Stimulated activated CD4-positive, alpha-beta T cell treated with anti-CD3 and anti-CD28 coated beads, Interleukin-15, amount 100 ng/mL, for 24 hours (primary cell): Measurements from ENCODE around the gene ZNF629.

ENCODE experiments used
- DNase-seq: peaks from one replicate; pipeline ENCODE4 v3.0.0-alpha.2; 2020

Gene ZNF629

DNA sequence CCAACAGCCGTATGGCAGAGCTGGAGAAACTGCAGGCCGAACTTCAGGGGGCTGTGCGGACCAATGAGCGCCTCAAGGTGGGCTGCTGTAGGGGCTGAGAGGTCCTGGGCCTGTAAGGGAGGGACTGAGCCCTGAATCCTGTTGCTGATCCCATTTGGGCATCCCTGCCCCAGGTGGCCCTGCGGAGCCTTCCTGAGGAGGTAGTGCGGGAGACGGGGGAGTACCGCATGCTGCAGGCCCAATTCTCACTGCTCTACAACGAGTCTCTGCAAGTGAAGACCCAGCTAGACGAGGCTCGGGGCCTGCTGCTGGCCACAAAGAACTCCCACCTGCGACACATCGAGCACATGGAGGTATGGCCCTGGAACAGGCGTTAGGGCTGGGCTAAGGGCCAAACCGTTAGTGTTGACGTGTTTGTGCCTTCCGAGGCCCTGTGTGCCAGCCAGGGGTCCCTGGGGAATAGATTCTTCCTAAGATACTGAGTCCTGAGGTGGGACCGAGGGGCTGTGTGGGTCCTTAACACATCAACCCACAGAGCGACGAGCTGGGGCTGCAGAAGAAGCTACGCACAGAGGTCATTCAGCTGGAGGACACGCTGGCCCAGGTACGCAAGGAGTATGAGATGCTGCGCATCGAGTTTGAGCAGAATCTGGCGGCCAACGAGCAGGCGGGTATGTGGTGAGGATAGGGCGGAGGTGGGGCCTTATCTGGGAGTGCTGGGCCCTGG, 20.6 kb downstream of the ZNF629 start:
- no peak for DNase-seq

DNA sequence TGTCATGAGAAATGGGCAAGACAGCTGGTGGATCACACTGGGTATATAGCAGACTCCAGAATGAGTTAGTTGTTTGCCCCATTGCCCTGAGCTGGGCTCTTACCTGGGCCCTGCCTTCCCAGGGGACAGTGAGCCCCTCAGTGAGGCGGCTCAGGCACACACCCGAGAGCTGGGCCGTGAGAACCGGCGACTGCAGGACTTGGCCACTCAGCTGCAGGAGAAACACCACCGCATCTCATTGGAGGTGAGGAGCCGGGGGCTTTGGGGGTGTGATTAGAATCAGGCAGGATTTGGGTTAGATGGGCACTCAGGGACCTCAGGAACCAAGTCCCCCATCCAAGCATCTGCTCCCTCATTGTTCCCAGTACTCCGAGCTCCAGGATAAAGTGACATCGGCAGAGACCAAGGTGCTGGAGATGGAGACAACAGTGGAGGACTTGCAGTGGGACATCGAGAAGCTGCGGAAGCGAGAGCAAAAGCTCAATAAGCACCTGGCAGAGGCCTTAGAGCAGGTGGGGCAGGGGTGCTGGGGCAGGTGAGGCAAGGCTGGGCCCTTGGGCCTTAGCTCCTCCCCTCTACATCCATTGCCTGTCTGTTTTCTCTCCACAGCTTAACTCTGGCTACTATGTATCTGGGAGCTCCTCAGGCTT, 22.1 kb downstream of the ZNF629 start:
- no peak for DNase-seq

DNA sequence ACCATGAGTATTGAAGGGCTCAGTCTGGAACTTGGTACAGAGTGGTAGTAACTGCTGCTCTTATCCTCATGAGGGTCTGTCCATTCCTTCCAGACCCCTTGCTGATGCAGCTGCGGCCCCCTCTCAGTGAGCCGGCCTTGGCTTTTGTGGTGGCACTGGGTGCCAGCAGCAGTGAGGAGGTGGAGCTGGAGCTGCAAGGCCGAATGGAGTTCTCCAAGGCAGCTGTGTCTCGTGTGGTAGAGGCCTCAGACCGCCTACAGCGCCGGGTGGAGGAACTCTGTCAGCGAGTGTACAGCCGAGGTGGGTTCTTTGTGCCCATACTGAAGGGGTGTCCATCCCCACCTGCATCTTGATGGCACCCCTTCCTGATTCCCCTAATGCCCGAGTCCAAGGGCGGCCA, 22.9 kb downstream of the ZNF629 start:
- DNase-seq = no peak

DNA sequence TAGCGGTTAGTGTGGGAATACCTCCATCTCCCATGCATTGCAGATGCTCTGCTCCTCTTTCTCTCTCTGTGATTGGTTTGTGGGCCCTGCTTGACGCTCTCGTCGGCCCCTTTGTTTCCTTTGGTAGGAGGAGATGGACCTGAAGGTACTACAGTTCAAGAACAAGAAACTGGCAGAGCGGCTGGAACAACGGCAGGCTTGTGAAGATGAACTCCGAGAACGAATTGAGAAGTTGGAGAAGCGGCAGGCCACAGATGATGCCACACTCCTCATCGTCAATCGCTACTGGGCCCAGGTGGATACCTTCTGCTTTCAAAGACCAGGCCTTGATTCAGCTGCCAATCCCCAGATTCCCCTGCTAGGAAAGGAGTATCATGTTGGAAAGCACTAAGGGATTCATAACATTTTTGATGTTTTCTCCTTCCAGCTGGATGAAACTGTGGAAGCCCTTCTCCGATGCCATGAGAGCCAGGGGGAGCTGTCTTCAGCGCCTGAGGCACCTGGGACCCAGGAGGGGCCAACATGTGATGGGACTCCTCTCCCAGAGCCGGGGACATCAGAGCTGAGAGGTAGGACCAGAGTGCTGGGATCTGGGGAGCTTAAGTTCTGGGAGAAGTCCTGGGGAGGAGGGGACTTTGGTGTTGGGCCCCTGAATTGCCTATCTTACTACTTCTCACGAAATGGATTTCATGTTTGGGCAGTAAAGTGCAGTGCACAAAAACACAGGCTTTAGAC, 23.8 kb downstream of the ZNF629 start:
- DNase-seq = no peak

DNA sequence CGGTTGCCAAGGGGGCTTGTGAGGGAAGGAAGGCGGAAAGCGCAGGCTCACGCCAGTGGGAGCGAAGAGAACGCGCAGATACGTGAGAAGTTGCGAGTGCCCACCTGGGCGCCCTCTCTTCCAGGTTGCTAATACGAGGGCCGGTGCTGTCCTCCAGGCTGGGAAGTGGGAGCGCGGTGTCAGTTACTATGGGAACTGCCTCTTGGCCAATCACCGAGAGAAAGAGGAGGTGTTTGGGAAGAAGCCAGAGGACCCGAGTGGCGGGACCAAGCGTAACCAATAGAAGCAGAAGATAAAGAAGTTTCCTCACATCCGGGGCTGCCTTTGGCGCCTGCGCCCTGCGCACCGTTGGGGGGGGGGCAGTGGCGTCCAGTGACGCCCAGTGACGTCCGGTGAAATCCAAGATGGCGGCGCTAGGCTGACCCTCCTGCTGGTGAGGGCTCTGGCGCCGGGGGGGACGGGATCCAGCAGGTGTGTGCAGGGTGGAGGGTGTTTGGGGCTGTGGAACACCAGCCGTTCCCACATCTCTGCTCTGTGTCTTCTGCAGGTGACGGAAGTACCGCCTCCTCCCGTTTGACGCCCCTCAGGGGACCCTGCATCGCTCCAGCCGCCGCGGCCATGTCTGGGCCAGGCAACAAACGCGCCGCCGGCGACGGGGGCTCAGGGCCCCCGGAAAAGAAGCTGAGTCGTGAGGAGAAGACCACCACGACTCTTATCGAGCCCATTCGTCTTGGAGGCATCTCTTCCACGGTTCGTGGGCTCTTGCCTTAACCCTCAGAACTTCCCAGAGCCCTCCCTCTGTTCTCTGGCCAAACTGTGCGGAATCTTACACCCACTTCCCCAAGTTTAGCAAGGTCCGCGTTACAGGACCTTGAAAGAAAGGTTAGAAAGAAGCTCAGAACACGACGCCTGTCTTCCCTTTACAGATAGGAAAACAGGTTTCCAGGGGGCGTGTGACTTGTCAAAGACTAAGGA, 24.8 kb downstream of the ZNF629 start, which contains the start of the genes CFAP119 and RNF40:
TSS of gene CFAP119 (minus strand) at position 135 of the 975 bp plus-strand sequence. CDS start 314 bp downstream, outside the sequence.
TSS of gene RNF40 (plus strand) at position 395 of the 975 bp plus-strand sequence. CDS start at position 619, 224 bp downstream.
- DNase-seq = peak; percentile 94

DNA sequence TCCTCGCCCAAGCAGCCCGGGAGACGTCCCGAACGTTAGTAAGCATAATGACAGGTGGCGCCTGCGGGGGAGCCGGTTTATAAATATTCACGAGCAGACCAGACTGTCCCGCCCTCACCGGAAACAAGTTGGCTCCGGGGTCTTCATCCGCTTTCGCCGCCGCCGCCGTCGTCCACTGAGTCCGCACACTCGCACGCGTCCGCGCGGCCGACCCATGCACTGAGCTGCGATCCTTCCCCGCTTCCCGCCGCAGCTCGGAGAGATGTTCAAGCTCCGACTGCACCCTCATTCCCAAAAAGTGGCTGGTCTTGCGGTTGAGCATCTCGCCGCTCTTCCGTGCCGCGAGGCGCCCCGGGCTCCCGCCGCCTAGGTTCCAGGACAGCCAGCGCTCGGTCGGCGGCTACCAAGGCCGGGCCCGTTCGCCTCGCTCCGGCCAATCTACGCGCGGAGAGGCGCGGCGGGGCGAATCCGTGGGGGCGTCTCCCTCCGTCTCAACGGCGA, 25.5 kb downstream of the ZNF629 start:
- peak; percentile 67 for DNase-seq

DNA sequence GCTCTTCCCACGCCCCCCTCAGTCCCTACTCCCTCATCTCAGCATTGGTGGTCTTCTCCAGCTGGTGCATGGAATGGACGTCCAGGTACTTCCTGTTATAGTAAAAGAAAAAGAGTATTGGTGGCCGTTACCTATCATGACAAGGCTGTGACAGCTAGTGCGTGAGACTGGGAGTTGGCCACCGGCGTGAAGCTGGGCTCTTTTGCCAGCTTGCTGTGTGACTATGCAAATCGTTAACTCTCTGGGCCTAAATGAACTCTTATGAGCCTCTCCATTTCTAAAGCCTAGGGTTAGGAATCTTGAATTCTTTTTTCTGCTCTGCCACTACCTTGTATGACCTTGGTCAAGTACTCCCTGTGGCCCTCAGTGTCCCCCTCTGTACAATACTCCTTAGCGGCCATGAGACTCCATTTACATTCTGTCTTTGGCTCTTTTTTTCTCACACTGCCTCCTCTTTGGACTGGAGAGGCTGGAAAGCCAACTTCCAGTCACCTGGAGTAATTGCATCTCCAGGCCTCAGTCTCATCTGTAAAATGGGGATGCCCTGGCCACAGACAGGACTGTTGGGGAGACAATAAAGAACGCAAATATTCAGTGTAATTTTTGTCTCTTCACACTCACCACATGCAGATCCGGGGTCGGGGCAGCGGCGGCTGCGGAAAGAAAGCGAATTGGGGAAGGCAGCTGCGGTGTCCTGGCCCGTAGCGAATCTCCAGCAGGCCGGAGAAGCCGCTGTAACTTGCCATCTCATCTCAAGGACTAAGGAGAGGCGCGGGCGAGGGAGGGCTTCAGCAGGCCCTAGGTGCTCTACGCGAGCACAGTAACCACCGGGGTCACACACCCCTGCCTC, 26.2 kb downstream of the ZNF629 start:
- no peak for DNase-seq

DNA sequence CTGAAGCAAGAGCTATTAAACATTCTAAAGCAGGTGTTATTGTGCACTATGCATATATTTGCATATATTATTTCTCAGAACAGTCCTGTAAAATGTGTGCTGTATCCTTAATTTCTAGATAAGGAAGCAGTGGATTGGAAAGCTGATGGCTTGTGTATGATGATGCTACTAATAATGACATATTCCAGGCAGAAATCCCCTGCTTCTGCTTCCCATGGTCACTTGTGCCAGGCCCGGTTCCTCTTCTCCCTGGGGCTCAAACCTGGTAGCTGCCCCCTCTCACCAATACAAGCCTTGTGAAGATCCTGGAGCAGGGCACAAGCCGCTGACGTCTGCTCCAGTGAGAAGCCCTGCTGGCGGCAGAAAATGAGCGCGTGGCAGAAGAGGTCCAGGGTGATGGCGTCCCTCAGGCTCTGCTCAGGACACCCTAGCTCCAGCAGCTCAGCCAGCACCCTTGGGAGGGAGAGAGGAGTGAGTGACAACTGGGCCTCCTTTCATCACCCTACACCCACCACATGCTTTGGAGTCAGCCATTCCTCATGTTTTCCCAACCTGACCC, 26.9 kb downstream of the ZNF629 start:
- no peak for DNase-seq

DNA sequence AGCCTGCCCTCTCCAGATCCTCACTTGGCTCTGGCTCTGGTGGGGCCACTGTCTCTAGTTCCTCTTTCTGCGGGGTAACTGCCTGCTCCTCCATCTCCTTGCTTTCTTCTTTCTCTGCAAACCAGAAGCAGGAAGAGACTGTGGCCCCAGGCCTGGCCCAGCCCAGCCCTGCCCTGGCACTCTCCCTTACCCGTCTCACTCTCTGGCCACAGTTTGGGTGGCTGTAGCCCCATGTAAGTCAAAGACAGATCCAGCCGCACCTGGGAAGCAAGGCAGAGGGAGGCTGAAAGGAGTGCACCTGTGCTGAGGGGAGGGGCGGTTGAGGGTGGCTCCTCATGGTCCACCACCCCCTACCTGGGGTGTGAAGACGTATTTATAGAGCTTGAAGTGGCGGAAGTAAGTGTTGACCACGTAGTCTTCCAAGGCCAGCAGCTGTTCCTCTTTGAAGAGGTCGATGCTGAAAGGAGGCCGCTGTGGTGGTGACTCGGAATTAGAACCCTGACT, 28.0 kb downstream of the ZNF629 start:
- no peak for DNase-seq

DNA sequence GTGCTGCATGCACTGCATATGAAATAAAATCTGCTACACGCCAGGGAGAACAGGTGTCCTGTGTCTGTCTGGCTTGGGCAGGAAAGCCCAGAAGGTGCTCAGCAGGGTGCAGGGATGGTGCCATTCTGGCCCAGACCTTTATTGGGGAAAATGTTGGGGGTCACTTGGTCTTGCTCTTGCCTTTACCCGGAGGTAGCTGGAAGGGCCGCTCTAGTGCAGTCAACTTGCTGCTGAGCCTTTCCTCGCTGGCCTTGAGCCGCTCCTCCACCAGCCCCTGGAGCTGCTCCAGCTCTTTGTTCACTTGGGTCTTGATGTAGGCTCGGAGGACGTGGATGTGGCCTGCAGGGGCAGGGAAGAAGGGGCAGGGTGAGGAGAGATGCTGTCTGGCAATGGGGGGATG, 29.7 kb downstream of the ZNF629 start:
- DNase-seq = no peak

DNA sequence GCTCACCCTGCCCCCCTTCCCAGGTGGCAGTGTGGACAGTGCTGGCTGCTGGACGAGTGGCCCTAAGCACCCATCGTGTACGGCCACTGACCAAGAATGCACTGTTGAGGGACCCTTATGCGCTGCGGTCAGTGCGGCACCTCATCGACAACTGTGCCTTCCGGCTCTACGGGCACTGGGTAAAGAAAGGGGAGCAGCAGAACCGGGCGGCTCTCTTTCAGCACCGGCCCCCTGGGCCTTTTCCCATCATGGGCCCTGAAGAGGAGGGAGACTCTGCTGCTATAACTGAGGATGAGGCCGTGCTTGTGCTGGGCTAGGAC, 30.3 kb downstream of the ZNF629 start:
- no peak for DNase-seq

DNA sequence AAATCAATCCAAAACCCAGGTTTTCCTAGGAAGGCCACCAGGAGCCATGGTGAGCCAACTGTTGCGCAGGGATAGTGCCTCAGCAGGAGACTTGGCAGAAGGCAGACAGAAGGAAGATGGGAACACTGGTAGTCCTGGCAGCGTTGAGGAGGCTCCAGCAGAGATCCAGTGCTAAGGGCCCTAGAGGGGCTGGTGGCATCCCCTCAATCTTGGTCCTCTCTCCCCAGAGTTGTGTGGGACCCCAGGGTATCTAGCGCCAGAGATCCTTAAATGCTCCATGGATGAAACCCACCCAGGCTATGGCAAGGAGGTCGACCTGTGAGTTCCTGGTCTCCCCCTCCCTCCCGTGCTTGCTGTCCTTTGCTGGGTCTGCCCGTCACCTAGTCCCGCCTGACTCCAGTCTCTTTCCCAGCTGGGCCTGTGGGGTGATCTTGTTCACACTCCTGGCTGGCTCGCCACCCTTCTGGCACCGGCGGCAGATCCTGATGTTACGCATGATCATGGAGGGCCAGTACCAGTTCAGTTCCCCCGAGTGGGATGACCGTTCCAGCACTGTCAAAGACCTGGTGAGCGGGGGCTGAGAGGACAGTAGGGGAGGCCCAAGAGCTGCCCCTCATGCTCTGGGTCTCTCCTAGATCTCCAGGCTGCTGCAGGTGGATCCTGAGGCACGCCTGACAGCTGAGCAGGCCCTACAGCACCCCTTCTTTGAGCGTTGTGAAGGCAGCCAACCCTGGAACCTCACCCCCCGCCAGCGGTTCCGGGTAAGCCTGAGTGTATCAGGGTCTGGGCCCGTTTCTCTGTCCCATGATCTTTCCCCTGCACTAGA, 30.8 kb downstream of the ZNF629 start:
- no peak for DNase-seq

DNA sequence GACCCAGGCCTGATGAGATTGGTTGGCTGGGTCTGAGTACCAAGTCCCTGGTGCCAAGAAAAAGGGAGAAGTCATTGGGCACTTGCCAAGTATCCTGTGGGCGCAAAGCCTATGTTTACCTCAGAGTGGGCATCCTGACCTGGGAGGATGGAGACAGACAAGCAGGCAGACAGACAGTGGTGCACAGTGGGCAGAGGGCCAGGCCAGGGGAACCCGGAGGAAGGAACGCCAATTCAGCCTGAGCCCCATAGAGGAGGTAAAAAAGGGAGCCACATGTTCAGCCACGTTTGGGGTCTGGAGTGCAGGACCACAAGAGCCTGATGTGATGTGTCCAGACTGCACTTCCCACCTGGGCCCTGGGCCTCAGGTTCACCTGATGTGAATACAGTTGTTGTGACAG, 33.4 kb downstream of the ZNF629 start:
- DNase-seq = no peak

DNA sequence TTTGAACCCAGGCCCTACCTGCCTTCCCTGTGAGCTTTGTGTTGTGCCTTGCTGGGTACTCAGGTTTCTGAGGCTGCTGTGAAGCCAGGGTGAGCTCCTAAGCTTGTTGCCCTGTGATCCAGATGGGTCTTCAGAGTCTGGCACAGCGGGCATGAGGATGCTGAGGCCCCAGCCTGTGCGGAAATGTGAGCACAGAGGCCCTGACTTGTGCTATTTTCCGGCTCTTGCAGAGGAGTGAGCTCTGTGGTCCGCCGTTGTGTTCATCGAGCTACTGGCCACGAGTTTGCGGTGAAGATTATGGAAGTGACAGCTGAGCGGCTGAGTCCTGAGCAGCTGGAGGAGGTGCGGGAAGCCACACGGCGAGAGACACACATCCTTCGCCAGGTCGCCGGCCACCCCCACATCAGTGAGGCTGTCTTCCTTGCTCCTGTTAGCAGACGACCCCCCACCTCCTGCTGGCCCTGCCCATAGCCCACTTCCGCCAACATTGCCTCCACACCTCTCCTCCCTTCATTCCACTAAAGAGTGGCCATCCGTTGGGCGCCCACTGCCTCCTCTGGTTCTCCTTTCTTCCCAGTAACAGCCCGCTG, 36.0 kb downstream of the ZNF629 start:
- no peak for DNase-seq

DNA sequence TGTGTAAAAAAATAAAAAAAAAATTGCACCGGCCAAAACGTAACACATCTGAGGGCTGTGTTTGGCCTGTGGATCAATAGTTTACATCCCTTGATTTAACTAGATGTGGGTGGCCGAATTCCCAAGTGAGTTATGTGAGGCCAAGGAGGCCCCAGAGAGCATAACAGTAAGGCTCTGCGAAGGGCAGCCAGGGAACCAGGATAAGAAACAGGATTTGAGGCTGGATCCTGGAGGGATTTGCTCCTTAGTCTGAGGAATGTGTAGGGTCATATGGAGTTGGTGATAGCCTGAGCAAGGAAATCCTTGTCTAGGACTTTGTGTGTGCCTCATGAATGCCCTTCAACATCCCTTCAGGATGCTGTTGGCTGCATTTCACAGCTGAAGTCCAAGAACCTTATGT, 36.8 kb downstream of the ZNF629 start:
- DNase-seq = no peak

DNA sequence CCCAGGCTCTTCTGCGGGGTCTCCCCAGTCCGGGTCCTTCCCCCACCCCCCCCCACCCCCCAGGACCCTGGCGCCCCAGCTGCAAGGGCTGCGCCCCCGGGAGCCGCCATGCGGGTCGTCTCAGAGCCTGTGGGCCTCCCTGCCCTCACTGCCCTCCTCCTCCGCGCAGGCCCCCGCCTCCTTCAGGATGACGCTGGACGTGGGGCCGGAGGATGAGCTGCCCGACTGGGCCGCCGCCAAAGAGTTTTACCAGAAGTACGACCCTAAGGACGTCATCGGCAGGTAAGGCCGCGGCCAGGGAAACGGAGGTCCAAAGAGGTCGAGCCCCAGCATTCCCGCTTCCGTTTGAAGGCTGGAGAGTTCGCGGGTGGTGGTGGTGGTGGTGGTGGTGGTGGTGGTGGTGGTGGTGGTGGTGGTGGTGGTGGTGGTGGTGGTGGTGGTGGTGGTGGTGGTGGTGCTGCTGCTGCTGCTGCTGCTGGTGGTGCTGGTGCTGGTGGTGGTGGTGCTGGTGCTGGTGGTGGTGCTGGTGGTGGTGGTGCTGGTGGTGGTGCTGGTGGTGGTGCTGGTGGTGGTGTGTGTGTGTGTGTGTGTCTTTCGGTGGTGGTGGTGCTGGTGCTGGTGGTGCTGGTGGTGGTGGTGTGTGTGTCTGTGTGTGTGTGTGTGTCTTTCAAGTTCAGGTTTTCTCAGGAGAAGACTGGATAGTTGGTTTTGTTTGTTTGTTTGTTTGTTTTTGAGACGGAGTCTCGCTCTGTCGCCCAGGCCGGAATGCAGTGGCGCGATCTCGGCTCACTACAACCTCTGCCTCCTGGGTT, 38.2 kb downstream of the ZNF629 start:
- DNase-seq = peak; percentile 49

DNA sequence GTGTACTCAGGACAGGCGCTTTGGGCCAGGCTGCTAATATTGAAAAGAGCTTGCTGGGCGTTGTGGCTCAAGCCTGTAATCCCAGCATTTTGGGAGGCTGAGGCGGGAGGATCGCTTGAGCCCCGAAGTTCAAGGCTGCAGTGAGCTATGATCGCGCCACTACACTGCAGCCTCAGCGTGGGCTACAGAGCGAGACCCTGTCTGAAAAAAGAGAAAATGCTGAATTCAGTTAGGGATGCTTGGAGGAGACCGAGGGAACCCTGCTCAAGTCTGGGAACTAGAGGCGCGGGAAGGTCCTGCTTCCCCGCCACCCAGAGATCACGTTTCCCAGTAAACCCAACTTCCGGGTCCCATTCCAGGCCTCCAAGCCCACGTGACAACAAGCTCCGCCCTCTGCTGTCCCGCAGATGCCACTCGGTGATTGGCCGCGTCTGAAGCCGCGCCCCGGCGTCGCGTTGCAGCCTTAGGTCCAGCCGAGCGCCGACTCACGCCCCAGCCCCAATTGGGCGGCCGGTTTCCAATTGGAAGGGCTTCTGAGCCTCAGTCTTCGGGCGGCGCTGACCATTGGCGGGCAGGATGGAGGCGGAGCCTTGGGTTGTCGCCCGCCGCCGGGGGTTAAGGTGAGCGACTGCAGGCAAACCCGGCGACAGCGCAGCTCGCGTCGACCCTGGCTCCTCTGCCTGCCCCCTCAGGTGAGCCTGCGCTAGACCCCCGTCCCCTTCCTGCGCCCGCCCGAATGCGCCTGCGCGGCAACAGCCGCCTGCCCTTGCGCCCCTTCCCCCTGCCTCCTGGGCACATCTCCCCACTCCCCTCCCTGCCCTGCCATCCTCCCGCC, 39.0 kb downstream of the ZNF629 start, which contains the start of gene PHKG2:
TSS of gene PHKG2 (plus strand) at position 627 of the 835 bp plus-strand sequence. CDS start 396 bp downstream, outside the sequence.
- DNase-seq = peak; percentile 99

DNA sequence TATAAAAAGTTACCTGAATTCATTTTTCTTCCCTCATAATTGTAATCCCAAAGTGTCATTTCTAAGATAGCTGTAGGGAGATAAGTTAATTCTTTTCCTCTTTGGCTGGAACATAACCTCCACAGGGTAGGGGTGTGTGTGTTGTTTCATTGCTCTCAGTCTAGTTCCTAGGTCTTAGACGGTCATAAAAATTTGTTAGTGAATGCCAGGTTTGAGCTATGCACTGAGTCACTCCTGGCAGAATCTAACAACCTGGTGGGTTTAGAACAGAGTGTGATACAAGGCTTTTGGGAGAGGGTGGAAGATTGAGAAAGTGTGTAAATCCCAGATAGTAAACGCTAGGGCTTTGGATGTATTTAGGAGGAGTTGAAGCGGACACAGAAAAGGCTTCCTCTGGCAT, 39.7 kb downstream of the ZNF629 start:
- no peak for DNase-seq
